NCI-H748 (cell line): ENCODE measurements around the gene OR10G7.
A peak's percentile ranks its signal among the peaks of the same experiment; 100 is the strongest.

Source experiments
- DNase-seq: peaks from one replicate; lab custom pipeline; 2025; ENCODE audit not compliant: unreplicated experiment; lab: John Stamatoyannopoulos, UW

The OR10G7 gene, protein sequence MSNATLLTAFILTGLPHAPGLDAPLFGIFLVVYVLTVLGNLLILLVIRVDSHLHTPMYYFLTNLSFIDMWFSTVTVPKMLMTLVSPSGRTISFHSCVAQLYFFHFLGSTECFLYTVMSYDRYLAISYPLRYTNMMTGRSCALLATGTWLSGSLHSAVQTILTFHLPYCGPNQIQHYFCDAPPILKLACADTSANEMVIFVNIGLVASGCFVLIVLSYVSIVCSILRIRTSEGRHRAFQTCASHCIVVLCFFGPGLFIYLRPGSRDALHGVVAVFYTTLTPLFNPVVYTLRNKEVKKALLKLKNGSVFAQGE

DNA sequence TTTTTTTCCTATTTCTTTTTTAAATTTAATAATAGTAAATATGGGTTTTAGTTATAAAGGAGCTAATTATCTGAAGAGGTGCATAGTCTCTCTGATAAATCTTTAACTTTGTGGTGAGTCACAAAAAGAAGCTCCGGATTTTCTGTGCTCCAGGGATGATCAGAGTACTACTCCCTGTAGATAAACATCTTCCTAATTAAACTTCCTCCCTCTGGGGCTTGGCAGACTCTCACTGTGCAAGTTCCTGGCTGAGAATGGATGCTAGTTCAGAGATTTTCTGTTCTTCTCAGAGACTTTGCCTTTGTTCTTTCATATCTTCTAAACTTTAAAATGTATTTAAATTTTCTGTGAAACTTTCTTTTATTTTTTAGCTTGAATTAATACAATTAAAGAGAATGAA lies at the start of gene OR10G7:
OR10G7 (minus strand) TSS at position 72 of the 400 bp plus-strand sequence. CDS start 2,324 bp downstream, outside the sequence.
- no peak for DNase-seq

DNA sequence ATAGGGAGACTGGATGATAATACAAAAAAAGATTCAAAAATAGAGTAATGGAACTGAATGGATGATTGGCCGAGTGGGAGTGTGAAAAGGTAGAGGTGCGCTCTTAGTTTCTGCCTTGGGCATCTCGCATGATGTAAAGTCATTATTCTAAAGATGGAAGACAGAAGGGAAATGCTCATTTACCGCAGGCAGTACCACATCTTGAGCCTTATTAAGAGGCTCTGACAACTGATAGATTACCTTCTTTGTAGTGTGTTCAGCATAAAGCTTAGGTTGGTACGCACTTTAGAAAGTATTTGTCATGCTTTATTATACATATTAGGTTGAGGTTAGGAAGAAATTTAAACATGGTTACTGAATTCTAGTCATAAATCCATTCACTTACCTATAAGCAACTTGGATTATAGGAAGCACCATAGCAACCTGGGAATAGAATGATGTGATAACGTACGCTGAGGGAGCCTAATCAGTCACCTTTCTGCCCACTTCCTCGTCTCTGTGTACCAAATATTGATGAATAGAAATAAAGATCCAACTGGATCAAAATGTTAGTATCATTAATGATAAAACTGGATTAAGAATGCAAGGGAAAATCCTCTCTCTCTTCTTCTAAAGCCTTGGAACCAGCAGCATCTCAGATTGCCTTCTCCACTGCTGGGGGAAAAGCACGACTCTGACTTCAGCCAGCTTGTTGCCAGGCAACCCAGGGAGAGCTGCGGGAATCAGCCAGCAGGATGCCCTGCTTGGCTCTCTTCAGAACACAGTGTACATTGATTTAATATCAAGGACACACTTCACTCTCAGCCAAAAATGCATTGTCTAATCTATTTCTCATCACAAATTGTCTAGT lies 45.1 kb upstream of the OR10G7 start:
- peak; percentile 81 for DNase-seq

DNA sequence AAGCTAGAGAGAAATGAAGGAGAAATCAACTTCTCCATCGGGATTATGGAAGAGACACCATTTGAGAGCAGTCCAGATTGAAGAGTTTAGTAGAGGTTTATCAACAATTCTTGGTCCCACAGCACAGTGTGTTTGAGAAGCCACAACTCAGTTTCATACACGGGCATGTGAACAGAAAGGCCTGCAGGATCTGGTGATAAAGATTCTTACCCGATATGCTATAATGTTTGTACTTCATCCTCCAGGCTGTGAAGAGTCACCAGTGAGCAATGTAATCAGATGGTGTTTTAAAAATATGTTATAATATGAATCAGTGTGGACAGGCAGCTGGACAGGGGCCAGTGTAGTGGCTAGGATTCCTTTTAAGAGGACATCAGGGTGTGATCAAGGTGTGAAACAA lies 44.5 kb upstream of the OR10G7 start:
- DNase-seq = no peak

DNA sequence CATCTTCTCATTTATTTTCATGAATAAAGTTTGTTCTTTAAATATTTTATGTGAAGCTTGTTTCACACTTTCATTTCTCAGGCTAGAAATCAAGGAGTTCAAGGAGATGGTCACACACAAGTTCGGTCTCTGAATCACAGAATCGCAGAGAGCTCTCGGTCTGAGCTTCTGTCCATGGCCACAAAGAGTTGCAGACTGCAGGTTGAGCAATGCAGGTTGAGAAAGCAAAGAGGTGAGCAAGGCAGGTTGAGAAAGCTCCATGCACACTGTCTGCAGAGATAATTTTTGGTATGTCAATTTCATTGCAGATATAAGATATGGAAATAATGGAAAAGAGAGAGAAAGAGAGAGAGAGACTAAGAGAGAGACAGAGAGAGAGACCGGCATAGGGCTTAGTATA lies 41.2 kb upstream of the OR10G7 start:
- no peak for DNase-seq

DNA sequence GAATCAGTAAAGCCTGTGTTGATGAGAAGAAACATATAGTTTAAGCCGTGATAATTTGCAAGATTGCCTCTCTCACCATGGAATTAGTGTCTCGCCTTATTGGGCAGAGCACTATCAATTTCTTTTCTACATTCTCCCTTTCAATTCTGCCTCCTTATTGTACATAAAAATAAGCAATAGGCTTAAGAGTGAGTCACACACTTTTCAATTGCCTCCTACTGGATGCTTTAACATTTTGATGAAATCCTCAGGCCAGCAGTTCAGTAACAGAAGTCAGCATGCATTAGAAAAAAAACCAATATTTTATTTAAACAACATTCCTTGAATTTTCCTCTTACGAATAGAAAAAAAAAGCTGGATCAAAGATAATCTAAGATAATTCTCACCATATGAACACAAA lies 40.4 kb upstream of the OR10G7 start:
- DNase-seq = no peak

DNA sequence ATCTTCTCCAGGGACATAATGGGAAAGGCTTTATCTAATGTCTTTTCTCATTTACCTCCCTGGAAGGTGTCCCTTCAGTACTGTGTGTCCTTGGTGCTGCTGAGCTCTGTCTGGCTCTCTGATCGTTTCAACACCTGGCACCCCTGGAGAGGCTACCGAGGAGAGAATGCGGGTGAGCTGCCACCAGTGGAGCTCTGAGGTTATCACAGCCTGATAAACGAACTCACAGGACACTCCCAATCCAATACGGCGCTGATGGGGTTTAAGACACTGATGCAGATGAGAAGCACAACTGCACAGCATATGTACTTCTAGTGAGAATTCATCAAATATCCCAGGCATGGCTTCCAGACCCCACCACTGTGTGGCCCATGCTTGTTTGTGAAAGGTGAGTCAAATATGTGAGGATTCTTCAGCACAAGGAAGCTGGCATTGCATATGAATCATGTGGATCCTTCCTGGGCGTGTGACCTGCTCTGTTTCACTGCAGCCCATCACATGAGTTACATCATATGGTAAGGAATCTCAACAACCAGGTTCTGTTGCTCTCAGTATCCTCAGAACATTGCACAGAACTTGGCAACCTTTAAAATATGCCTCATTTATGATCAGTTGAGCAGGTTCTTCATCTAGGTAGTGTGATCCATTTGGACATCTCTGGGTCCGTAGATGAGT lies 39.3 kb upstream of the OR10G7 start:
- DNase-seq = no peak

DNA sequence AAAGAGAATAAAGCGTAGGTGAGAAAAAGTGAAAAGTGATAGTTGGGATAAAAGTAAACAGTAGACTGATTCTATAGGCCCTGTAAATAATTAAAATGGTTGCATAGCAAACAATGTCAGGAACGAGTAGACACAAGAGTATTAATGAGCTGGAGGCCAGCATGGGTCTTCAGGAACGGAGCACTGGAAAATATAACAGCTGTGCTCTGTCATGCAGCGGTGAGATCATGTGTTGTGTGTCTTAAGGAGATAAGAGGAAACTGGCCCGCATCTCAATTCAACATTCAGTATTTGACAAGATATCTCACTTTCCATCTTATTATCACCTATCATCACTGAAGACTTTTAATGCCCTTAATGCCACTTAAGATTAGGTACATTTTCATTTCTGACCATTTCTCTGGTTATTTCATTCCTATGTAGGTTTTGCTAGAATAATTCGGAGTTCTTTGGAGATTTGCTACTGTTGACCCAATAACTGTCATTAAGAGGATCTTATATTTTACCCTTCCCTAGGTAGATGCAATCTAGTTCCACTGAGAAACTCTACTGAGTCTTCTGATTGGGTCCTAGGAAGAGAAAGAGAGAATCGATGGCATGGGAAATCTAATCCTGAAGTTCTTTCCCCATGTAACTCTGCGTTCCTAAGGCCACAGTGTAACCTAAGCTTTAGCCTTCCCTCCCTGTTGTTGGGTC lies 38.7 kb upstream of the OR10G7 start:
- DNase-seq = no peak

DNA sequence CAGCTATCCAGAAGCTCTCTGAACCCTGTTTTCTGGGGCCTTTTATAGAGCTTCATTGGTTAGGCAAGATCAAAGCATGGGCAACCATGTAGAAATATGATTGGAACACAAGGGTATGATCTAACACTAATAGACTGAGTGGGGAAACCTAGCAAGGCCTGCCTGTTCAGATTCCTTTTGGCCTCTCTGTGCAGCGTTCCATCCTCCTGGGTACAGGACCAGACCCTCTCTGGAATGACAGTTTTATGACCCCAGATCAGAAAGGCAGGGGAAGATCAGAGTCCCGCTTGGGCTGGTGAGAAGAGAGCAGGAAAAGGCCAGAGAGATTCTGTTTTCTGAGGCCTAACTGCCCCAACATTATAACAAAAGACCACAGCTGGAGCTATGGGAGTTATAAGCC lies 37.5 kb upstream of the OR10G7 start:
- DNase-seq = no peak

DNA sequence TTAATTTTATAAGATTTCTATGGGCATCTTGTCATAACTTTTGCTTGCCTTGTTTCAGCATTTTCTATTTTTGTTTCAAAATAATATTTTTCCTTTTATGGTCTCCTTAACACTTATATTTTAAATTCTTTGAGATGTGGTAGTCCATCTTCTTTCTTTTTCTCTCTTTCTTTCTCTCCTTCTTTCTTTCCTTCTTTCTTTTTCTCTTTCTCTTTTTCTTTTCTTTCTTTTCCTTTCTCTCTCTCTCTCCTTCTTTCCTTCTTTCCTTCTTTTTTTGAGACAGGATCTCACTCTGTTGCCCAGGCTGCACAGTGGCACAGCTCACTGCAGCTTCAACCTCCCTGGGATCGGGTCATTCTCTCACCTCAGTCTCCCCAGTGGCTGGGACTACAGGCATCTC lies 36.1 kb upstream of the OR10G7 start:
- DNase-seq = no peak

DNA sequence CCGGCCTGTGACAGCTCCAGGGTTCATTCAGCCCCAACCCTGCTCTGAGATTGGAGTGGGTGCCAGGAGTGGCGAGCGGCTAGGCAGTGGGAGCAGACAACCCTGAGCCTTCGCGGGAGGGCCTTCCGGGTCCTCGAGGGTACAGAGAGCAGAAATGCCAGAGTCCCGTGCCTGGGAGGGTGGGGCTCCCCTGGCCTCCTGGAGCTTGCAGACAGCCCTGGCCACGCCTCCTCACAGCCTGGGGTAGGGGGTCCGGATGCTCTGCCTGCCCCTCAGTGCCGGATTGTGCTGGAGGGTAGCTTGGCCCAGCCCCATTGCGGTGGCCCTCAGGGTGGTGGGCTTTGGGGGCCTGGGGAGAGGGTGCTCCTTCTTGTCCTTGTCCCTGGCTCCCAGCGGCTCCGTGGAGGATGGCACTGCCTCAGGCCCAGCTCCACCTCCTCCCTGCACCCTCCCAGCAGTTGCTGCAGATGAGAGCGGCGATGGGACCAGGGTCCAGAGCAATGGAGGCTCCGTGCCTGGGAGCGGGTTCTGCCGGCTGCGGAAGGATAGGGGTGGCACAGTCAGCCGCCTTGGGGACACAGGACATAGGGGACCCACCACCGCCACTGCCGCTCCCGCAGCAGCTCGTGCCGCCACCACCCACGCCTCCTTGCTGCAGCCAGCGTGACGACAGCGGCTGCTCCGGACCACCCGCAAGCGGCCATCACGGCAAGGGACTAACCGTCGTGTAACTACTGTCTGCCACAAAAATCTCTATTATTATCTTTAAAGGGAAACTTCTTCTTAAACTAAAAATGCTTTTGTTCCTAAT lies 34.9 kb upstream of the OR10G7 start:
- DNase-seq = peak; percentile 53

DNA sequence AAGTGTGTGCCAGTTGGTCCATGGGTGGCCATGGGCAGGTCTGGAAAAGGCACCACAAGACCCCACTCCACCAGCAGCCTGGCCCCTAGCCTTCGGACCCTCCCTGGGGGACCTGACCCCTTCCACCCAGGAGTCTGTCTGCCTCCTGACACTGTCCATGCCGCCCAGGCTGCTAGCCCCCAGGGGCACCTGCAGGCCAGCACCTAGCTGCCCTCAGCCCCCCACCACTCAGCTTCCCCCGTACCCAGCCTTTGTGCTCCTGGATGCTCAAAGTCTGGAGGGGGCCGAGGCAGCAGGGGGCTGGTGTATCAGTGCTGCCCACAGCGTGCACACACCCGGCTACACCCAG lies 34.3 kb upstream of the OR10G7 start:
- no peak for DNase-seq

DNA sequence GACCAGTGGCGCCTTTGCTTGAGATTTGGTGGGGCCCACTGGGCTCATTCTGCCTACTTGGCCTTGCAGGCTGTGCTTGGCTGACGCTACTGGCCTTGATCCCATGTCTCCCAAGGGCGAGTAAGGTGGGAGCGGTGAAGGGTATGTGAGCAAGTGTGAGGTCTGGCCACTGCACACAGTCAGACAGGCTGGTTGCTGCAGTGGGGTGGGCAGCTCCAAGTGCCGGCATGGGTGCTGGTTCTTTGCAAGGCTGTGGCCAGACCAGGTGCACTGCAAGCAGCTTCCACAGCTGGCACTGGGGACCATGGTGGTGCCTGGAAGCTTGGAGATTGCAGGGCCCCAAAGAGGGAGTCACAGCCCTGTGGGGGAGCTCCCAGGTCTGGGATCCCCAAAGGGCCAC lies 33.4 kb upstream of the OR10G7 start:
- DNase-seq = no peak

DNA sequence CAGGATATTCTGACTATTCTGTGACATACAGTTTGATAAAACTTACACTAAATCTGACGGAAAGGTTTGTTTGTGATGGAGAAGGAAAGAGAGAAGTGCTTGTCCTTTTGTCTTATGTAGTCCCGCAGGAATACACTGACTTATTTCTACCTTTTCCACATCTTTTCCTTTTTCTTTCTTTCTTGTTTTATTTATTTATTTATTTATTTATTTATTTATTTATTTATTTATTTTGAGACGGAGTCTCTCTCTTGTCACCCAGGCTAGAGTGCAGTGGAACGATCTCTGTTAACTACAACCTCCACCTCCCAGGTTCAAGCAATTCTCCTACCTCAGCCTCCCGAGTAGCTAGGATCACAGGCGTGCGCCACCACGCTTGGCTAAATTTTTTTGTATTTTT lies 31.0 kb upstream of the OR10G7 start:
- DNase-seq = no peak

DNA sequence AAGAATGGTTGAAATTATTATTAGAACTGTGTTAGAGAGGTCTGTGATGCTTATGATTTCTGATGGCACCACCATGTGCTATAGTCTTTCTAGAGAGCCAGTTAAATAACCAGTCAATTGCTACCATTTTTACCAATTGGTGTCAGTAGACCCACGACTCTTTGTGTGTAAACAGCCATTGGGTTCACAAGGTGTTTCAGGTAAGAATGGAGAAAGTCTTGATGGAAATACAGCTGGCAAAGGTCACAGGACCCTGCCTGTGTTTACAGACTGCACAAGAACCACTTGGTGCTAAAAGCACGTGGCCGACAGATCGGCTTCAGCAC lies 30.5 kb upstream of the OR10G7 start:
- no peak for DNase-seq

DNA sequence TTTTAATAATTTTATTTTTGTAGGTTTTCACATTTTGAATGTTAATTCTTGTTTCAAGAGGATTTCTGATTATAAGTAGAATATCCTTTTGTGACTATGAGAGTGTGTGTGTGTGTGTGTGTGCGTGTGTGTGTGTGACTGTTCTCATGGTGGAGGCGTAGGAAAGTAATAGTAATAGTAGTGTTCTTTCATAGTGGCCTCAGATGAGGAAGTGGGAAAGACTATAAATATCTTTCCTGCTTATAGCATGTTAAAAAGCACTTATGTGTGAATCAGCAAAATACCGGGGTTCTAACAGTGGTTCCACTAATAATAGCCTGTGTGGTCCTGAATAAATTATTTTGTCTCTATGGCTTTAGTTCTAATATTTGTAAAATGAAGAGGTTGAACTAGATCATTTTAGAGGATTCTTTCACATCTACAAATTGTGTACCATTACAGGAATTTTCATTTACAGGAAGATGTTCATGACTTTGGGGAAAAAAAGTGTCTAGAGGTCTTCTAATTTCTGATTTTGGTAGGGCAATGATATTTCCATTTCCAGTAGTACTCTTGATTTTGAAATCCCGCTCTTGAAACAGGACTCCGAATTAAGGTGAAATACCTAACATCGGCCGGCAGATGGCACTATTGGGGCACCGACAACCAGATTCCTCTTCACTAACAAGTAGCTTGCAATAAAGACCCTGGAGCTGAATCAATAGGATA lies 29.9 kb upstream of the OR10G7 start:
- peak; percentile 61 for DNase-seq

DNA sequence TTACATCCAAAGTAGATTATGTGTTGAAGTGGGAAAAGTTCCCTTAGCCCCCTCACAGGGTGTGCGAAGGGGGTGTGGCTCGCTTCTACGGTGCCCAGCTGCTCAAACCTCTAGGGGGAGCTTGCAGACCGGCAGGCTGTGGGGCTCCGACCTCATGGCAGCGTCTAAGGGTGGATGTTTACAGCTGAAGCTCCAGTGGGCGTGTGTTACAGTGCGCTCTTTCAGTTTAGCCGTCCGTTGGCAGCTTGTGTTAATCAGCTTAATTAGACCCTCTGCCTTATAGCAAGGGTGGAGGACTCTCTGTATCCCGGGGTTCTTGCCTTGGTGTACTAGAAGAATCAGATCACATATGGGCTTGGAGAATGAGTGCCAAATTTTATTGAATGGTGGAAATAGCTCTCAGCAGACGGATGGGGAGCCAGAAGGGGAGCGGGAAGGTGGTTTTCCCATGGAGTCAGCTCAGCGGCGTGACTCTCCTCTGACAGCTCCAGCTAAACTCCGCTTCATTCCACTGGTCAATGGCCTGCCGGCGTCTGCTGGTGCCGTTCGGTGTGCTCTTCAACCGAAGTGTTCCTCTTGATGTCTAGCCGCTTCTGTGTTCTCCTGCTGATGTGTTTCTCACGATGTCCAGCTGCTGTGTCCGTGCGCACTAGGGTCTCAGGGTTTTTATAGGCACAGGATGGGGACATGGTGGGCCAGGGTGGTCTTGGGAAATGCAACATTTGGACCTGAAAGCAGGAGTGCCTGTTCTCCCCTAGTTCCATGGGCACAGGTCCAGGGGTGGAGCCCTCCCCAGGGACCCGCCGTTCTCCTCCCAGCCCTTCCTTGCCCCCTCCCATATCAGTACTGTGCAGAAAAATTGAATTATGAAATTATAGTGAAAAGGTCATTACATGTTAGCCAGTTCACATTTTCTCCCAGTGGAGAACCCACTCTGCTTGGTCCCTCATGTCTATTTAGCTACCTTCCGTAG lies 28.6 kb upstream of the OR10G7 start:
- DNase-seq = peak; percentile 85

DNA sequence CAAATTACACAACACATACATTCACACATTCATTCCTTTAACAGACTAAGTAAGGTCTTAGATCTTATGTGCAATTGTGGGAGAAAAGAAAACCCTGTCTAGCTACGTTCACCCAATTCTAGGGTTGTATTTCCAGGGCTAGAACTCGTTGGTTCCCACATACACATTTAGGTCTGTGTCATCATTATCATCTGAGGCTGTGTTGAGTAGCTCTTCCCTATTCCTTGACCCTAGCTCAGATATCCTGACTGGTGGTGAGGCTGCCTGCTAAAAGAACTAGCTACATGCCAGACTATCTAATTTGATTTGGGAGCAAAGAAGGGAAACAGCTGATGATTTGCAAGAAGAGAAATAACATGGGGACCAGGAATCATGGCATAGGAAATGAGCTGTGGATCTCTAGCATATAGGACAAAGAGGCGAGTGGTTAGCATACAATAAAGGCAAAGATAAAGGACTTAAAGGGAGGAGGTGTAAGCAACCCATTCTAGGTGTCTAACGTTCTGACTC lies 27.5 kb upstream of the OR10G7 start:
- no peak for DNase-seq

DNA sequence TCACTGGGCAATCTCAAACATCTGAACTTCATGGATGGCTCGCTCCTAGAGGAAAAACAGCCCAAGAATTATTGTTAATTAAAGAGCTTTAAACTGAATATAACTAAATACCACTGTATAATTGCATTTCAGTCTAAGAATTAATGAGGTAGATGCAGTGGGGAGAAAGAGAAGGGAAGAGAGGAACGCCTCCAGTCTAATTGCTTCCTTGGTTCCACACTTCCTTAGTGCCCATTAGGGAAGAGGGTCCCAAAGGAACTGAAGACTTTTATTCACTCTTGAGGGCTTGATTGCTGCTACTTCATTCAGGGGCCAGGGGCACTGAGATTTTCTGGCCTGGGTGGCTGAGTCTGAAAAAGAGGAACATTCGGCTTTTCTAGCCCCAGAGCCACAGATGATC lies 11.8 kb upstream of the OR10G7 start:
- no peak for DNase-seq

DNA sequence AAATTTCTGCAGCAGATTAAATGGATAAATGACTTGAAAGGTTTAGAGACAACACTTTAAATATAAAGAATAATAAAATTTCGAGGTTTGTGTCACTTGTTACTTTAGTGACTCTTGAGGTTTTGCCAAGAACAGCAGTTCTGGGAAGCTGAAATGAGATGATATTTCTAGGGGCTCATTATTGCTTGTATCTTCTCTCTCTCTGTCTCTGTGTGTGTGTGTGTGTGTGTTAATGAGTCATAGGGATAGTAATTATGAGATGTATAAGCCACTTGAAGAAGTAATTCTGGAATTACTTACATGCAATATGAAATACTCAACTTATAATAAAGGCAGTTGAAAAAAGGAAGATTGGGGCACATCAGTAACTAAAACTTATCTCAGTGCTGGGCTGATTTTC lies 9.6 kb upstream of the OR10G7 start:
- DNase-seq = no peak
